NCI-H1417 (cell line): Measurements from ENCODE around the gene ADAMTS2.
A peak's percentile ranks its signal among the peaks of the same experiment; 100 is the strongest.

ENCODE experiments used
- DNase-seq, 3 experiments: peaks; one replicate each; lab custom pipeline; 2025; lab: John Stamatoyannopoulos, UW

ADAMTS2 gene

DNA sequence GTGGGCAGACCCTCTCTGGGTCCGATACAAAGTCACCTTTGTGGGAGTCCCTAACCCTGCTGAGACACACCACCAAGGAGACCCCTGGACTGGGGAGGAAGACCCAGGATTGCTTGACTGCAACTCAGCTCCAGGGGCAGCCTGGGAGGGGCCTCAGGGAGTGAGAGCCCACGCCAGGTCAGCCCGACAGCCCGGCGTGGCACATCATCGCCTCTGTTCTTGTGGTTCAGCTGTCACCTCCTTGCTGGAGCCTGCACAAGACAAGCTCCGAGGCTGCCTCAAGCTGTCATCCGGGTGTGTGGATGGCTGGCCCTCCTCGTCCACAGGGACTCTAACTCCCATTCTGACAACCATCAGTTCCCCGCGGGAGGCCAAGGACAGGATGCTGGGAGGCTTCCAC lies 151.5 kb downstream of the ADAMTS2 start:
- no peak for DNase-seq

DNA sequence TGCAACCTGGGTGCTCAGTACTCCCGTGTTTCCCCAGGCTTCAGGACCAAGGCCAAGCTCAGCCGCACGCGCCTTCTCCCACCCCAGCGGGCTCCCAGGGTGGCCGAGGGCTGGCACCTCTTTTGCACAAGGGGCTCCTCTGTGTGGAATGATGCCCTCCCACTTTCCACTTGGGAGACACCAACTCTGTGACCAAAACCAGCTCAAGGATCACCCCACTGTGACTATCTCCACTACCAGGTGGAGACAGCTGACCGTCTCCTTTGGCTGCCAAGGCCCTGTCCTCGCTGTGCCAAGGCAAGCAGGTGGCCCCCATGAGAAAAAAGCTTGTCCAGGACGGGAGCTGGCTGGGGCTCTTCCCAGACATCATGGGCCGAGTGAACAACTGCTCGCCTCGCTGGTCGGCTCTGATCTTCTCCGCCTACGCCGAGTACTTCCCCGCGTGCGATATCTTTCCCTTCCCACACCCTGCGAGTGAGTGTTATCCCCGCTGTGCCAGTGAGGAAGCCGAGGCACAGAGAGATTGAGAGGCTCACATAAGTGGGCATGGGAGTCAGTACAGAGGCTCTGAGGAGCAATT lies 152.3 kb downstream of the ADAMTS2 start:
- no peak for DNase-seq

DNA sequence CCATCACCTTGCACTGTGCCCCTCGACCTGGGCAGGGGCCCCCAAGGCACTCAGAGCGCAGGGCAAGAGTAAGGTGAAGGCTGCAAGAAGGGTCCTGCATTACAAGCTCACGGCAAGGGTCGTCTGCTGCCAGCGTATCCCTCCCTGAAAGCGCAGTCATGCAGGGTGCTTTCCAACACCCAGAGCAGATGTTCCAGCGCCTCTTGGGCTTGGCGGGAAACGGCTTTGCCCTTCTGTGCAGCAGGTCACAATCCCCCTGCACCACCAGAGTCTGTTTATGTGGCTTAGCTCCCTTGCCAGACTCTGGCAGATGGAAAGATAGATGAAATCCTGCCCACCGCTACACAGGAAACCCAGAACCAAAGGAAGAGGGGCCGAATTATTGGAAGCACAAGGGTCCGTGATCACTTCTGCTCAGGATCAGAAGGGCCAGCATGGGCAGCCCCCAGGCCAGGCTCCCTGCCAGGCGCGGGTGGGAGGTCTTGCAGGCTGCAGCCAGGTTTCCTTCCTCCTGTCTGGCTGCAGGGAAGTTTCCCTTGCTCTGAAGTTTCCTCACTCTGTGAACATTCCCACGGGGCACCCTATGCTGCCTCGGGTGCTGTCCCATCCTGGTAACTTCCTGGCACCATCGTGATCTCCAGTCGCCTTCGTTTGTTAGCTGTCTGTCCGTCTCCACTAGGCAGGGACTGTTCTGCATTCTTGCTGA lies 152.9 kb downstream of the ADAMTS2 start:
- DNase-seq, result no peak

DNA sequence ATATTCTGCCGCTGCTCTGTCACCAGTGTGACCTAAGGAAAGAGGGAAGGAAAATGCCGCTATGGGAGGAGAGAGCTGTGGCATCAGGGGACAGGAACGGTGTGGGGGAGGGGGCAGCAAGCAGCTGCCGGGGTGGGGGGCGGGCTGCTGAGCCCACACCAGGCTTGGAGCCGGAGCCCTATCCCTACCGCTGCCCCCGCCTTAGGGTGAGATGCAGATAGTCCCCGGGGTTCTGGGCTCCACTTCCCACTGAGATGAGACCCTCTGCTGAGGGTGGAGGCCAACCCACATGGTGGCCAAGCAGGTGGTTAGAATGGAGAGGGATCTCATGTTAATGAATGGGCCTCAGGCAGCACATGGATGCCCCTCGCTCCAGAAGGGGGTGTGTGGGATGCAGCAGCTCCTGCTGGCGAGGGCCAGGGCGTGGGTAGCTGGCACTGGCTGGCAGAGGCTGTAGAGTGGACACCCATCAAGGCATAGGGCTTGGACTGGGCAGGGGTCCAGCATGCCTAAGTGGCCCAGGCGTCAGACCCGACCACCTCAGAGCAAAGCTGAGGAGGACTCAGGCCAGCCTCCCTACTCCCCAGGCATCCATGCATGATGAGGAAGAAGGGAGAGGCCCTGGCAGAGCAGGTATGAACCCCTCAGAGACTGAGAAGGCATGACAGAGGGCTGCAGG lies 153.6 kb downstream of the ADAMTS2 start:
- no peak for DNase-seq

- no peak for DNase-seq
Observed at GRCh38 chr5:179190851-179191505, 154.3 kb downstream of the ADAMTS2 start.

GRCh38 chr5:179188636-179189035 lies 156.6 kb downstream of the ADAMTS2 start:
- no peak for DNase-seq

- no peak for DNase-seq
Observed at GRCh38 chr5:179187681-179188575, 157.3 kb downstream of the ADAMTS2 start.

GRCh38 chr5:179187229-179187678 lies 158.0 kb downstream of the ADAMTS2 start:
- no peak for DNase-seq

- no peak for DNase-seq
Observed at GRCh38 chr5:179186801-179187200, 158.5 kb downstream of the ADAMTS2 start.

DNA sequence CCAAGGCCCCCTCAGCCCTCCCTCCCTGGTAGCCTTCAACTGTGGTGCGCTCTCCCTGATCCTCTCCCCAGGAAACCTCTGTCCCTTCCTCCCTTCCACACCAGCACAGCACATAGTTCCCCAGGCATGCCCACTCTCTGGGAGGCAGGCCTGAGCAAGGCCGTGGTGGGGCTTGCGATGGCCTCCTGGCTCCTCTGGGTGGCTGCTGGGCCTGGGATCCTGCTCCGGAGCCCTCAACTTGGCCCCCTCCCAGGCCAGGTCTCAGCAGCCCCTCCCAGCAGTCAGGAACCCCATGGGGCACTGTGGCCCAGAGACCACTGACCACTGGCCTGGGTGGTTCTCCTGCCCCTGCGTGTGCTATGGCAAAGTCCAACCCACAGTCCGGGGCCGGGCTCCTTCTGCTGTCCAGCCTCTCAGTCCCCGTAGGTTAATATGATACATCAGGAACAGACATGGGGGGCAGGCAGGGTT lies 159.3 kb downstream of the ADAMTS2 start:
- DNase-seq, result no peak

DNA sequence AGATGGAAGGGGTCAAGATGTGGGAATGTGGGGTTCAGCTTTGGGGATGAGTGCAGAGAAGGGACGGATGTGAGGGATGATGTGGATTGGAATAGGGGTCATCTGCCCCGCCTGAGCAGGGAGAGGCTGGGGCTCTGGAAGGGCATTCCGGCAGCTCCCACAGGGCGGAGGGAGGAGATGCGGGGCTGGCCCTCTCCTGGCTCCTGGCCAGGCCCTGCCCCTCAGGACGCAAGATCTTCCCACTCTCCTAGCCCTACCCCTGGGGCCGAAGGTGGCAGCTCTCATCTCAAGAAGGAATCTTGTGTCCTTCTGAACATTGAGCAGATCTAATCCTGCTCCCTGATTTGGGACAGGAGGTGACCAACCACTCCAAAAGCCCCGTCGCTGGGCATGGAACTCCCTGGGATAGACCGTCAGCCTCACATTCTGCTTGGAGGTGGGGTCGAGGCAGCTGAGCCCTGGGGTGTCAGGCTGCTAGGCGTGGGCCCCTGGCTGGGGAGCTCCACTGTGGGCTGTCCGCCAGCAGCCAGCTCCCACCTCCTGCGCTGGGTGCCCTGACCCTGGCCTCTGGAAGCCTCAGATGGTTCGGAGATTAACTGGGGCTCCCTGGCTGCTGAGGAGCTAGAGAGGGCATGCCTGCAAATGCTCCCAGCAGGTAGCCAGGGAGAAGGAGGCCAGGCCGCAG lies 159.9 kb downstream of the ADAMTS2 start:
- DNase-seq, result no peak

- DNase-seq, result no peak
Observed at GRCh38 chr5:179184521-179185050, 160.7 kb downstream of the ADAMTS2 start.

DNA sequence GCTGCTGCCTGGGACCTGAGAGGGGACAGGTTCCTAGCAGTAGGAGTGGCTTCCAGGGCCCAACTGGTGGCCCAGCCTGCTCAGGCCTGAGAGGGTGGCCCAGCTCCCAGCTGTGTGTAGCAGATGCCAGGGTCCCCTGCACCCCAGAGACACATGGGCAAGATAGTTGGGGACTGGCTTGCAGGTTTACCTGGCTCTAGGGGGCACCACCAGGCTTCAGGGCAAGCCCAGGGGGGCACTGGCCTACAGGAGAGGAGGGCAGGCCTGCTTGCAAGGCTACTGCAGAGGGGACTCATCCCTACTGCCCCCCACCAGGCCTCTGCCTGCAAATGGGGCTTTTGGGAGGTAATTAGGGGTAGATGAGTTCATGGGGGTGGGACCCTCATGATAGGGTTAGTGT lies 161.8 kb downstream of the ADAMTS2 start:
- DNase-seq, result no peak

DNA sequence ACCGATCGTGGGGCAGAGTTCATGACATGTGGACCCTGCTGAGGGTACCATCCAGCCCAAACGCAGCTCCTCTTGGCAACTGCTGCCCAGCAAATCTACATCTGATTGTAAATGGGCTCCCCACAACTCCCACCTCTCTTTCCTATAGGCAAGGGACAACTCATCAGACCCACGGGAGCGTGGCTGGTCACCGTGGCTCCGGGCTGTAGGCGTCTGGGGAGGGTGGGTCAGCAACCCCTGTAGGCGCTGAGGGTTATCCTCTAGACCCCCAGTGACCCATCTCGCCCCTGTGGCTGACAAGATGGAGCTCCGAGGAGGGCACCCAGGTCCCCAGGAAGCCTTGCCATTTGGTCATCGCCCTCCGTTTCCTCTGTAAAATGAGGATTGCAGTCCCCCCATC lies 162.7 kb downstream of the ADAMTS2 start:
- DNase-seq, result no peak

GRCh38 chr5:179181988-179182387 lies 163.3 kb downstream of the ADAMTS2 start:
- peak in 1 of 3 experiments; percentile 1 for DNase-seq

DNA sequence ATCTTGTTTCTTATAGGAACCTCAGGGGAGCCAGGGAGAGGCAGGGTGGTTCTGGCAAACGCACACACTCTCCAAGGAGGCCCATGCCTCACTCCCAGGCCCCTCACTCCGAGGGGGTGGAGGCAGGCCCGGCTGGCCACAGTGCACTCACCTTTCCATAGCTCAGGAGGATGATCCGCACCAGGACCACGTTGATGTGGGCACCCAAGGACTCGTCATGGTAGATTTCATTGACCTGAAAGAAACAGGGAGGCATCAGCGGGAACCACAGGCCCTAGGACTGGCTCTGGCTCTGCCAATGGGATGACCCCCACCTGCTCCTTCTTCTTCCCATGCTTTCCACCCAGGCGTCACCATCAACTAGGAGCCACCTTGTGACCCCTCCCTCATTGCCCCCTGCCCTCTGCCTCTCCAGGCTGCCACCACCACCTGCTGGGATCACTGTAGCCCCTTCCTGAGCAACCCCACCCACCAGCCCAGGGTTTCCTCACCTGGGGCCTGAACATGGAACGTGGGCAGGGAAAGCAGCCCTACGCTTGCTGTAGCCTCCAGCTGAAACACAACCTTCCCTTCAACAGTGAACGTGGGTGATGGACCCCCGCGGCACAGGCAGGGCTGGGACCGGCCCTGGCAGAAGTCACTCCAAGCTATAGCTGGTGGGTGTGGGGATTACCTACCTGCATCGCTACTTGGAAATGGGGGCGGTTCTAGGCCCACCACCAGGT lies 164.2 kb downstream of the ADAMTS2 start:
- no peak for DNase-seq

DNA sequence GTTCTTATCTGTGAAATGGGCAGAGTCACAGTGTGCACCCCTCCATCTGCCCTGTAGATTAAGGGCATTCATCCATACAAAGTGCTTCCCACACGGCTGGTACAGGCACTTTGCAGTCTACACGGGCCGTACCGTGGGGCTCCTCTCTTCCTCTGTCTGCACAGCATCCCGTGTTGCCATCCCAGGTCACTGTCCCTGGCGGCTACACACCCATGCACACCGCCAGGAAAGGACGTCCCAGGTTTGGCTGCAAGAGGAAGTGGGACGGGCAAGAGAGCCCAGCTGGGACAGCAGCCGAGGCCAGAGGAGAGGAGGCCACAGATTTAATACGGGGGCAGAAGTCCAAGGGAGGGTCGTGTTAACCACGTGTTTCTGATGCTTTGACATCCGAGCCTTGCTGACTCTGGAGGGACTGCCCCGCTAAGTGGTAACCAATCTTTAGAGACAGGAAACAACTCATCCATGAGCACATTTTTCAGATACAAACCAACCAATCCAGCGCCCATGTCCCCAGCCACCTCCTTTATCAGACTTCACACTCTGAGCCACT lies 165.1 kb downstream of the ADAMTS2 start:
- no peak for DNase-seq

DNA sequence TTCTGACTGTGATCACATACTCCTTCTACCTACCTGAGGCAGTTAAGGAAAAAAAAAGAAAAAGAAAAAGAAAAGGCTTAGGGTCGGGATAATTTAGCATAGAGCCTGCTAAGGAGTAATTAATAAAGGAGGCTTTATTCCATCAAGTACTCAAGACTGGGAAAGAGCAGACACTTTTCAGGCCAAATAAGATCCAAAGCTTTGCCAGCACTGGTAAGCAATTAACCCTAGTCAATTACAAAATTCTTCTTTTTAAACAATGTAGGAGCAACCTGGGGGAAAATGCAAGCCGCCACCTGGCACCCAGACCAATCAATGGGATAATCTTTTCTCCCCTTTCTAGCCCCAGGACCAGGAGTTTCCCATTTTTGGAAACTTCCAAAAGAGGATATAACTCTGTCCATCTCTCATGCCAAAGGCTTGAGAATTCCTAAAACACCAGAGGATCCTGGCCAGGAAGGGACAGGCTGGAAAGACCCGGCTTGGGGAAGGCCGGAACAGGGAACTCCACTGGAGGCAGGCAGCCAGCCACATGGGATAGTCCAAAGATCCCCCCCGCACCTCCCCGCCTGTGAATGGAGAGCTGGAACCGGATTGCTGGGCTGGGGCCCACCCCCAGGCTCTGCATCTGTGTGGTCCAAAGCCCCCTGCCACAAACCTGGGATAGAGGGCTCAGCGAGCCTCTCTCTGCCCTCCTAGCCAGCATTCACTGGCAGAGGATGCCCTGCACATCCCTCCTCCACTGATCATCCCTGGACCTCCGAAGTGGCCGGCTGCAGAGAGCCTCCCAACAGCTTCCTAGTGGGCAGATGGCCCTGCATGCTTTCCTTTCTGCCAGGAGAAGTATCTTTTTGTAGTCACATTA lies 167.3 kb downstream of the ADAMTS2 start:
- DNase-seq, result no peak
